ENCODE data around the gene MAGI3.

GRCh38 chr1:113567427-113567826 lies 177.1 kb downstream of the MAGI3 start:
- TF ChIP-seq CTCF (IDR thresholded peaks at IDR 0.05; ENCODE audit: low read length) = no peak
- TF ChIP-seq EZH2 (IDR thresholded peaks at IDR 0.05; ENCODE audit: borderline replicate concordance, low read length) = no peak

All from OCI-LY1 (cell line).